Measurements from ENCODE around the gene ENPP7. TPM values are rescaled to one million over a fixed set of nuclear protein-coding genes. Genes with fewer than 3 reads are reported as not detected.

Gene ENPP7
- polyA plus RNA-seq, 1 experiment = not detected

- no peak for DNase-seq (ENCODE audit: low read depth, low spot score)
- Histone ChIP-seq H3K4me3 (ENCODE audit: low read depth, low read length) (no peak overlapping the region), H3K27ac (ENCODE audit: low read depth, low read length) (no peak overlapping the region), H3K27me3 (ENCODE audit: control insufficient read depth, insufficient read depth, low read length) (peaks cover 4% of the 10 kb centered on the region), H3K9me3 (ENCODE audit: control insufficient read depth, insufficient read depth, low read length) (peaks cover 4% of the 10 kb centered on the region; the same call in 1 of the 2 replicates)
- POLR2A ChIA-PET = no interaction called here
- TF ChIP-seq CTCF (IDR thresholded peaks at IDR 0.05; ENCODE audit: low read depth, low read length) = no peak
- CTCF ChIA-PET = no interaction called here
Measured at GRCh38 chr17:79704691-79705090, 26.1 kb upstream of the ENPP7 start.

- POLR2A ChIA-PET = no interaction called here
- Histone ChIP-seq H3K27me3 (ENCODE audit: control insufficient read depth, insufficient read depth, low read length) (peaks cover 4% of the 10 kb centered on the region), H3K27ac (ENCODE audit: low read depth, low read length) (no peak overlapping the region), H3K9me3 (ENCODE audit: control insufficient read depth, insufficient read depth, low read length) (peaks cover 4% of the 10 kb centered on the region; the same call in 1 of the 2 replicates), H3K4me3 (ENCODE audit: low read depth, low read length) (no peak overlapping the region)
- no peak for TF ChIP-seq CTCF (IDR thresholded peaks at IDR 0.05; ENCODE audit: low read depth, low read length)
- DNase-seq (ENCODE audit: low read depth, low spot score) = no peak
- CTCF ChIA-PET = interaction anchor here (1.5 kb wide), 1 partner anchor 618 kb away, joined by 5 read pairs; no protein-coding TSS in a partner anchor
Measured at GRCh38 chr17:79705674-79706073, 25.1 kb upstream of the ENPP7 start.

- ChIA-PET CTCF (interaction anchor here (1.0 to 2.3 kb wide), 5 partner anchors 15 to 619 kb away, joined by 3 to 8 read pairs (median 4); no protein-coding TSS in a partner anchor), POLR2A (no interaction called here)
- peaks cover 4% of the 10 kb centered on the region; the same call in 1 of the 2 replicates for H3K9me3 ChIP-seq (ENCODE audit: control insufficient read depth, insufficient read depth, low read length)
- DNase-seq (ENCODE audit: low read depth, low spot score) = no peak
- no peak for TF ChIP-seq CTCF (IDR thresholded peaks at IDR 0.05; ENCODE audit: low read depth, low read length)
- peaks cover under 1% of the 10 kb centered on the region for H3K27me3 ChIP-seq (ENCODE audit: control insufficient read depth, insufficient read depth, low read length)
- no peak overlapping the region for H3K27ac ChIP-seq (ENCODE audit: low read depth, low read length)
- no peak overlapping the region for H3K4me3 ChIP-seq (ENCODE audit: low read depth, low read length)
Measured at GRCh38 chr17:79706931-79707850, 23.6 kb upstream of the ENPP7 start.

- no peak overlapping the region for H3K27ac ChIP-seq (ENCODE audit: low read depth, low read length)
- ChIA-PET POLR2A (interaction anchor here (0.7 kb wide), 1 partner anchor 228 kb away, joined by 10 read pairs; no protein-coding TSS in a partner anchor), CTCF (interaction anchor here (0.7 to 2.3 kb wide), 11 partner anchors 9 to 663 kb away, joined by 3 to 11 read pairs (median 4); no protein-coding TSS in a partner anchor)
- TF ChIP-seq CTCF (IDR thresholded peaks at IDR 0.05; ENCODE audit: low read depth, low read length) = peak; percentile 78
- H3K27me3 ChIP-seq (ENCODE audit: control insufficient read depth, insufficient read depth, low read length) = peaks cover 3% of the 10 kb centered on the region
- H3K4me3 ChIP-seq (ENCODE audit: low read depth, low read length) = peak overlapping the region; percentile 38
- DNase-seq (ENCODE audit: low read depth, low spot score) = no peak
- peaks cover 4% of the 10 kb centered on the region; the same call in 1 of the 2 replicates for H3K9me3 ChIP-seq (ENCODE audit: control insufficient read depth, insufficient read depth, low read length)
Measured at GRCh38 chr17:79707931-79708891, 22.5 kb upstream of the ENPP7 start.

Data from AG04450 (cell line).